ENCODE measurements around the gene NR3C2.

The NR3C2 gene

GRCh38 chr4:148265627-148266026 lies 176.6 kb downstream of the NR3C2 start:
- DNase-seq (ENCODE audit: low read depth in 2 of 2), result no peak

- DNase-seq (ENCODE audit: low read depth in 2 of 2), result no peak
These were observed 178.4 kb downstream of the NR3C2 start for GRCh38 chr4:148263802-148264201.

- no peak for DNase-seq (ENCODE audit: low read depth in 2 of 2)
These were observed 179.1 kb downstream of the NR3C2 start for GRCh38 chr4:148263127-148263526.

- no peak for DNase-seq (ENCODE audit: low read depth in 2 of 2)
These were observed 180.4 kb downstream of the NR3C2 start for GRCh38 chr4:148261848-148262247.

GRCh38 chr4:148259841-148260240 lies 182.4 kb downstream of the NR3C2 start:
- no peak for DNase-seq (ENCODE audit: low read depth in 2 of 2)

- no peak for DNase-seq (ENCODE audit: low read depth in 2 of 2)
These were observed 183.7 kb downstream of the NR3C2 start for GRCh38 chr4:148258535-148258934.

GRCh38 chr4:148255344-148255720 lies 186.9 kb downstream of the NR3C2 start:
- no peak for DNase-seq (ENCODE audit: low read depth in 2 of 2)

GRCh38 chr4:148254621-148255343 lies 187.4 kb downstream of the NR3C2 start:
- DNase-seq (ENCODE audit: low read depth in 2 of 2), result no peak

- DNase-seq (ENCODE audit: low read depth in 2 of 2), result no peak
These were observed 188.4 kb downstream of the NR3C2 start for GRCh38 chr4:148253768-148254167.

GRCh38 chr4:148248824-148249223 lies 193.4 kb downstream of the NR3C2 start:
- no peak for DNase-seq (ENCODE audit: low read depth in 2 of 2)

GRCh38 chr4:148245015-148245414 lies 197.2 kb downstream of the NR3C2 start:
- DNase-seq (ENCODE audit: low read depth in 2 of 2), result no peak

GRCh38 chr4:148243837-148244236 lies 198.4 kb downstream of the NR3C2 start:
- no peak for DNase-seq (ENCODE audit: low read depth in 2 of 2)

GRCh38 chr4:148240241-148240640 lies 202.0 kb downstream of the NR3C2 start:
- no peak for DNase-seq (ENCODE audit: low read depth in 2 of 2)

GRCh38 chr4:148239494-148239985 lies 202.7 kb downstream of the NR3C2 start:
- DNase-seq (ENCODE audit: low read depth in 2 of 2), result no peak

GRCh38 chr4:148238811-148239493 lies 203.3 kb downstream of the NR3C2 start:
- no peak for DNase-seq (ENCODE audit: low read depth in 2 of 2)

GRCh38 chr4:148238086-148238485 lies 204.1 kb downstream of the NR3C2 start:
- DNase-seq (ENCODE audit: low read depth in 2 of 2), result no peak

- DNase-seq (ENCODE audit: low read depth in 2 of 2), result no peak
These were observed 206.4 kb downstream of the NR3C2 start for GRCh38 chr4:148235809-148236208.

- no peak for DNase-seq (ENCODE audit: low read depth in 2 of 2)
These were observed 212.4 kb downstream of the NR3C2 start for GRCh38 chr4:148229798-148230197.

GRCh38 chr4:148229028-148229427 lies 213.2 kb downstream of the NR3C2 start:
- DNase-seq (ENCODE audit: low read depth in 2 of 2), result no peak

- no peak for DNase-seq (ENCODE audit: low read depth in 2 of 2)
These were observed 215.1 kb downstream of the NR3C2 start for GRCh38 chr4:148227147-148227546.

- DNase-seq (ENCODE audit: low read depth in 2 of 2), result no peak
These were observed 215.9 kb downstream of the NR3C2 start for GRCh38 chr4:148226341-148226740.

GRCh38 chr4:148225639-148226038 lies 216.6 kb downstream of the NR3C2 start:
- DNase-seq (ENCODE audit: low read depth in 2 of 2), result no peak

- no peak for DNase-seq (ENCODE audit: low read depth in 2 of 2)
These were observed 217.7 kb downstream of the NR3C2 start for GRCh38 chr4:148224476-148224875.

Data from stimulated activated CD4-positive, alpha-beta T cell treated with anti-CD3 and anti-CD28 coated beads, Interleukin-1b, Interleukin-23, amount 100 ng/mL, for 4 hours (primary cell).